NCI-H2171 (cell line): ENCODE measurements around the gene ASCL2.
"Not testable (repeated sequence)": the region's sequence is repeated elsewhere in the genome, so short reads cannot be mapped to it uniquely, and the experiment has no call there.

Source experiments
- DNase-seq: peaks from one replicate; lab custom pipeline; 2025; lab: John Stamatoyannopoulos, UW

ASCL2 gene

DNA sequence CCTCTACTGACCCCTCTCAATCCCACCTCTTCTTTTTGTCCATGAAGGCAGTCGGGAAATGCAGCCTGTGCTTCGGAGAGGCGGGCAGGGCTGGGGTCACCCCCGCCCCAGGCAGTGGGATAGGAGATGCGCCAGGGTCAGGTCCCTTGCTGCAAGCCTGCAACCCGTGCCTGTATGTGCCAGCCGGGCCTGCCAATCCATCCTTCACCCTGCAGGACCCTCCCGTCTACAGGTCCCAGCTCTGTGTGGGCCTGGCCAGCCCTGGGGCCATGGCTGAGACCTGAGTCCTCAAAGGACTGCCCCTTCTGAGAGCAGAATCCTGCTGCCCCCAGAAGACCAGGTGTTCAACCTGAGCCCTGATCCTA lies 10.9 kb downstream of the ASCL2 start:
- no peak for DNase-seq

DNA sequence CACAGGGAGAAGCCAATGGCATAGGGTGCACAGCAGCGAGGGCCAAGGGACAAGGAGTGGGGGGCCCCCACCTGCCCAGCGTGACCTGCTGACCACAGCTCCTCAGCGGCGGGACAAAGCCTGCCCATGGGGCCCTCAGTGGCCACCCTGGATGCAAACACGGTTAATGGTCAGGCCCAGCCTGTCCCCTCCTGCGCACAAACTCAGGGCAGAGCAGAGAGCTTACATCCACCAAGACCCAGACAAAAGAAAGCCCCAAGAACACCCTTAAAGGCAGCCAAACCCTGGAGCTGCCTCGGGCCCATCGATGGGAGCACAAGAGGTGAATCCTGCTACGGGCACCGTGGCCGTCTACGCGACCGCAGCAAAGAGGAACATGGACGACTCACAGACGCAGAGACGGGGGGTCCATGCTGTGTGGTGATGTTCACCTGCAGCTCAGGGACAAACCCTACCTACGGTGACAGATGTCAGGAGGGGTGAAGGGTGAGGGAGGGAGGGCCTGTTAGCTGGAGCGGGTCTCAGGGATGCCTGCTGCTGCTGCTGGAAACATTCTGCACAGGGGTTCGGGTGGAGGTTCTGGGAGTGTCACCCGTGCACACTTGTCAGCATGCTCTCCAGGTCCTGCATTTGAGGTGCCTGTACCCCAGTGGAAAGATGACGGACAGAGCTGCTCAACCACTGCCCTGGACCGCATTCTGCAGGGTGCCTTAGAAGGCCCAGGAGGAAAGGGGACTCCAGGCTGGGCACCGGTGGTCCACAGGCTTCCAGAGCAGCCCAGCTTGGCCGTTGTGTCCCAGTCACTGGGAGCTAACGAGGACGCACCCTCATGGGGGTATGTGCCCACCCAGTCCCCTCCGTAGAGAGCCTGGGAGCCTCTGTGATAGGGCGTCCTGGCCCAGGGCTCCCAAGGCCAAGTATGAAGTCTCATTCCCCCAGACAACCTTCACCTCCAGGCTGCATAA lies 11.6 kb downstream of the ASCL2 start:
- DNase-seq = no peak

DNA sequence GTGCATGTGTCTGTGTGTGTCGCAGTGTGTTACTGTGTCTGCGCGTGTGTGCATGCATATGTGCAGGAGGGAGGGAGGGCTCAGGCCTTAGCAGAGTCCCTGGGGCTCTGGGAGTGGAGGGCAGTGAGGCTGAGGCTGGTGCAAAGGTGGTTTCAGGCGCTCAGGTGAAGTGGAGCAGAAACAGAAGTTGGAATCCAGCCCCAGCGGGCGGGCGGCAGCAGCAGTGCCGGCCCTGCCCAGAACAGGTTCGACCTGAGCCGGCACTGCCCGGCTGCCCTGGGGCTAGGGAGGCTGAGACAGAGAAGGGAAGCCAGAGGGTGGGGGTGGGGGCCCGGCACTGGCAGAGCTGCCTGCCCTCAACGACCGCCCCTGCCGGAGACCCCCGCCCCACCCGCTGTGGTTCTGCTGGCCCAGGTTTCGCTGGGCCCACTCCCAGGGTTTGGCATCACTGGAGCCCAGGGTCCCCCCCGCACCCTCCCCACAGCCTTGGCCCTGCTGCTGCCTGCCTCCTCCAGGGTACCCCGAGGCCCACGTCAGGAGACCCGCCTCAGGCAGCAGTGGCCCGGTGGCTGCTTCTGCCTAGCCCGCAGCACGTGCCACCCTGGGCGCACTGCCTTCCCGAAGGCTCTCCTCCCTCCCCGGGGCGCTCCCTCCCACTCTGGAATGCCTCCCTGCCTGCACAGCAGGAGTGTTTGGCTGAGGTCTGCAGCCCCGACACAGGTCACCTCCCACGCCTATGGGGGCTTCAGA lies 13.3 kb downstream of the ASCL2 start:
- DNase-seq = no peak

DNA sequence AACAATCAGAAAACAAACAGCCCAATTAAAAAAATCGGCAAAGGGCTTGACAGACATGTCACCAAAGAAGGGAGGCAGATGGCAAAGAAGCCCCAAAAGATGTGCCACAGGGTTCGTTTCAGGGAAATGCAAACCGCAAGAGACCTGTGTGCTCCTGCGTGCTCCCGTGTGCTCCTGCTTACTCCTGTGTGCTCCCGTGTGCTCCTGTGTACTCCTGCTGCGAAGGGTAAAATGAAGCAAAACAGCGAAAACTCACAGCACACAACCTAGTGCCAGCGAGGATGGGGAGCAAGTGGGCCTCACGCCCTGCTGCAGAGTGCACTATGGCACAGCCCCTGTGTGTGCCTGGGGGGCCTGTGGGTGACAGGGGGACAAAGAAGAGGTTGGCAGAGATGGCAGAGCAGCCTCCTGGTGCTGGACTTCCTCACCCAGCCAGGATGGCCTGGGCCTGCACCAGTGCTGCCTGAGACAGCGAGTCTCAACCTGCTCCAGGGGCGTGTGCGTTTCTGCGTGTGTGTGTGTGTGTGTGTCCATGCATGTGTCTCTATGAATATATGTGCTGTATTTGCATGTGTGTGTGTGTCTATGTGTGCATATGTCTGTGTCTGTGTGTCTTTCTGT lies 14.0 kb downstream of the ASCL2 start:
- no peak for DNase-seq

DNA sequence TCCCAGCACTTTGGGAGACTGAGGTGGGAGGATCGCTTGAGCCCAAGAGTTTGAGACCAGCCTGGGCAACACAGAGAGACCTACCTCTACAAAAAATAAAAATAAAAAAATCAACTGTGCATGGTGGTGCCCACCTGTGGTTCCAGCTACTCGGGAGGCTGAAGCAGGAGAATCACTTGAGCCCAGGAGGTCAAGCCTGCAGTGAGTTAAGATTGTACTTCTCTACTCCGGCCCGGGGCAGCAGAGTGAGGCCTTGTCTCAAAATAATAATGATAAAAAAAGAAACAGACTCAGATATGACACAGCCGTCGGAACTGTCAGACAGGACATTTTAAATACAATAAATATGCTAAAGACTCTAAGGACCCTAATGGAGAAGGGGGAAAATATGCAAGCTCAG lies 18.4 kb downstream of the ASCL2 start:
- DNase-seq = no peak

DNA sequence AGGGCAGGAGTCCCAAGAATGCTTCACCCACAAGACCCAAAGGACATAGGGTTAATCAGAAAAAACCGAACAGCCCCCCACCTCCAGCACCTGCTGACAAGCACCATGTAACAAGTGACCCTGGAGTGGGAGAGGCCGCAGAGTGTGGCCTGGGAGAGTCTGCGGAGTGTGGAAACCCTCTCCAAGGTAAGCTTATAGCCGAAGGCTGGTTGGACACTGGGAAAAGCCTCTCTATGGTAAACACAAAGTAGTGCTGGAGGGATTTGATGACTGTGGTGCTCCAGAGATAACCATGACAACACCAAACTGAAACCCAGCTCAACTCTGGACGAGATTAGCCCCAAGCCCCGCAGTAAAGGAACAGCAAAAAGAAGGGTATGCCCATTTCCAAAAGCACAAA lies 19.2 kb downstream of the ASCL2 start:
- no peak for DNase-seq

DNA sequence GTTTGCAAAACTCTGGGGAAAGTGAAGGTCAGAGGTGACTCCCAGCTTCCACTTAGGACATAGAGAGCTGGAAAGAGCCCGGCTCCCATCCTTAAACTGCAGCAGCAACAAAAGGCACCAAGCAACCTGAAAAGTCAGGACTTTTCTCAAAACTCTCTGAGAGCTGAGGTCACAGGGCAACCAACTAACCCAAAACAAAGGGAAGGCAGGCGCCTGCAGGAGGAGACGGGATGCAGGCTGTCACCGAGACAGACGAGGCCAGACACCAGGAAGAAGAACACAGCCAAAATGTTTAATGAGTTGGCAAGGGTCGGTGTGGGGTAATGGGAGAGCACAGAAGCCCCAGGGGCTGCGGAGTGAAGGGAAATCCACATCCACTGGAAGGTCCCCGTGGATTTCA lies 19.9 kb downstream of the ASCL2 start:
- DNase-seq = no peak

DNA sequence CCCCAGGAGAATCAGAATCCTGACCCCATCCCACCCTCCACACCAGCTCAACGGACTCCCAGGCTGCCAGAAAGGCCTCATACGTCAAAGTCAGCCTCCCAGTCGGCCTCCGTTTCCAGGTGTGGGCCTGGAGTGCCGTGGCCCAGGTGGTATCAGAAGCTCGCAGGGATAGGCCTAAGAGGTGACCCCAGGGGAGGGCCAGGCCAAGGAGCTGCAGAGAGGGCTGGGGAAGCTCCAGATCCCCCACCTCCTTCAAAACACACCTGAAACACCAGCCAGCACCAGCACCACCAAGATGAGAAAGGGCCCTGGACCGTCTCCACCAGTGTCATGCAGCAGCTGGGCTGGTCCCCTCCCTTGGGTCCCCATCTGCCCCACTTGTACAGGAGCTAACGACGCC lies 20.3 kb downstream of the ASCL2 start:
- DNase-seq = no peak

DNA sequence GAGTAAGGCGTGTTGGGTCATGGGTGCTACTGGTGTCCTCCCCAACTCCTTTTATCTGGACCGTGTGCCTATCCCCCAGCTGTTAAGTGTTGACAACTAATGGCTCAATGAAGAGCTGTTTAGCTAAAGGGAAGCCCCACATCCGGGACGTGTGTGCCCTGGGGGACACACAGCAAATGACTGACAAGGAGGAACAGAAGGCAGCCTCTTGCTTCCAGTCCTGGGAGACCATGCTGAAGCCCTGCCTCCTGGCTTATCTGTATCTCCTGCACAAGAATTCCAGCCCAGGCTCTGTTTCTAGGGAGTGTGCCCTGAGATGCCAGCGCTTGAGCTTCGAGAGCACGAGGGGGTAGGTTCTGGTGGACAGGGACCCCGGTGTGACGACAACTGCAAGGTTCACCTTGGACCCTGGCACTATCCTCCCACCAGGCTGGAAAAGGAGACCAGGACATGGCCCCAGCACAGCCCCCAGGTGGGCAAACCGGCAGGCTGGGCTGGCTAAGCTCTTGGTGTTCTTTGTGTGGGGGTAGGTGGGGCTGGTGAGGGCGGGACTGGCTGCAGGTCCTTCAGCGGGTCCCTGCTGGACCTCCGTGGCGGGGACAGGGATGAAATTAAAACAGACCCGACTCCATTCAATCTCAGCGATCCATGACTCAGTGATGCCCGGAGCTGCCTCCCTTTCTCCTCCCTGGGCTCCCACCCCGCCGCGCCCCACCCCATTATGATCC lies 21.0 kb downstream of the ASCL2 start:
- no peak for DNase-seq

DNA sequence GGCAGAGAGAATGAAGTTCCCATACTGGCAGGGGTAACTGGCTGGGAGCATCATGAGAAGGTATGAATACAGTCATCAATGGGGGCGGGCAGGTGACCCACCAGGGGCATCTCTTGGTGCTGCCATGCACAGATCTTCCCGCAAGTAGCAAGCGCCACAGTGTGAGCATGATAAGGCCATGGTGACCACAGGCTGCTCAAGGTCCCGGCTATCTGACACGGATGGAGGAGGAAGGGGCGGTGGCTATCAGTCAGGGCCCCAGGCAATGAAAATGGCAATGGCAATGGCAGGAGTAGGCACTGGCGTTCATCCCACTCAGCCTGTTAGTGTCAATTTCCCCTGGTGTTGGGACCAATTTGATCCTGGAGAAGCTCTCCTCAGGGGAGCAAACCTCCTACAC lies 21.6 kb downstream of the ASCL2 start:
- DNase-seq = no peak

DNA sequence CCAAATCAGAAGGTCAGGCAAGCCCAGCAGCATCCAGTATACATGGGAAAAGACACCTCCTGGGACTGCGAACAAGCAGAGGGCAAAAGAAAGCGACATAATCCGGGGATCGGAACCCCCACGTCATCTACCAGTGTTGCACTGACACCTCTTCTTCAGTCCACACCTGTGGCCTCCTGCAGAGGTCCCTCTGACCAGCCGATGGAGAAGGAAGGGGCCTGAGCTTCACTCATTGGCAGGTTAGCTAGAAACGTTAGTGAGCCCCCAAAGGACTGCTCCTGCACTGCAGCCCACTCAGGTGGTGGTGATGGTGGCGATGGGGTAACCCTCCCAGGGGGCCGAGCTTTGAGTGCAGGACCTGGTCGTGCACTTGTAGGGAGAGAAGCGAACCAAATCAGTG lies 22.1 kb downstream of the ASCL2 start:
- no peak for DNase-seq

DNA sequence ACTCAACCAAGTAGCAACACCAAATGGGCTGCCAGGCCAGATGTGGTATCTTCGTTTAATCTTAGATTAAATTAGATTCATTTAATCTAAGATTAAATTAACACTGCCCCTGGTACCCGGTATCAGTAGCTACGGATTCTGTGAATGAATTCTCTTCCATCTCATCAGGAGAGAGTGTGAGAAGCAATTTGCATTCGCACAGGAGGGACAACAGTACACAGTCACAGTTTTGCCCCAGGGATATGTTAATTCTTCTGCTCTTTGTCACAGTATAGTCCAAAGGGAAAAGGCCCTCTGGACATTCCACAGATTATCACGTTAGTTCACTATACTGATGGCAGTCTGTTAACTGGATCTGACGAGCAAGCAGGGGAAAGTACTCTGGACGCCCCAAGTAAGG lies 22.9 kb downstream of the ASCL2 start:
- DNase-seq = no peak

DNA sequence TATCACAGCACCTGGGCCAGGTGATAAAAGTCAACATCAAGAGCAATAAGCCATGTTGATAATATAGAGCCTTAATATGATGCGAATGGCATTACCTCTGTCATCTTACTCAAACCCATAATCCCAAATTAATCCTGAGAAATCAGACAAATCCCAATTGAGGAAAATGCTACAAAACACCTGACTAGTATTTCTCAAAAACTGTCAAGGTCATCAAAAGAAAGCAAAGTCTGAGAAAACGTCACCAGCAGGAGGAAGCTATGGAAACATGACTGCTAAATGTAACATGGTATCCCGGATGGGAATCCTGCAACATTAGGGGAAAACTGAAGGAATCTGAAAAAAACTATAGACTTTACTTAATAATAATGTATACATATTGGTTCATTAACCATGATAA lies 29.6 kb downstream of the ASCL2 start:
- DNase-seq = no peak

DNA sequence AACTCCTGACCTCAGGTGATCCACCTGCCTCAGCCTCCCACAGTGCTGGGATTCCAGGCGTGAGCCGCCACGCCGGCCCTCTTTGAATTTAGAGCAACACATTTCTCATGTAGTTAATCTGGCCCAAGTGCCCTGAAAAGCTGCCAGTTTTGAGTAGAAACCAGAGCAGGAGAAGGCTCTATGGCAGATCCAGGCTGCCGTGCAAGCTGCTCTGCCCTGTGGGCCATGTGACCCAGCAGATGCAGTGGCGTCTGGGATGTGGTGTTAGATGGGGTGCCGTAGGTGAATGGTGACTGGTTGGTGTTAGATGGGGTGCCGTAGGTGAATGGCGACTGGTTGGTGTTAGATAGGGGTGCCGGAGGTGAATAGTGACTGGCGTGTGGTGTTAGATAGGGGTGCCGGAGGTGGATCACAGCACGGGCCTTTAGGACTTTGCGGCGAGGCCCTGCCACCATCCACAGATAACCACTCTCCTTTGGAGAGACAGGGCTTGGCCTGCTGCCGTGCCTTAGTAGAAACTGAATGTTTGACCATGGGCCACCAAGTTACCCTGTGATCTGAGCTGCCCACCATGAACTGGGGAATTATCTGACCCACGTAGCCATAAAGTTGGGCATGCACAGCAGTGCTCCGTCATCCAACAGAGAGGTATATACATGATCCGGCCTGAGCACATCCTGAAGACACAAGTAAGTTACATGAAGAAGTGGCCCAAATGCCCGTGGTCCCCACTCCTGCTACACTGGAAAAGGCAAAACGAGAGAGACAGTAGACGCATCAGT lies 32.7 kb downstream of the ASCL2 start:
- DNase-seq = no peak

DNA sequence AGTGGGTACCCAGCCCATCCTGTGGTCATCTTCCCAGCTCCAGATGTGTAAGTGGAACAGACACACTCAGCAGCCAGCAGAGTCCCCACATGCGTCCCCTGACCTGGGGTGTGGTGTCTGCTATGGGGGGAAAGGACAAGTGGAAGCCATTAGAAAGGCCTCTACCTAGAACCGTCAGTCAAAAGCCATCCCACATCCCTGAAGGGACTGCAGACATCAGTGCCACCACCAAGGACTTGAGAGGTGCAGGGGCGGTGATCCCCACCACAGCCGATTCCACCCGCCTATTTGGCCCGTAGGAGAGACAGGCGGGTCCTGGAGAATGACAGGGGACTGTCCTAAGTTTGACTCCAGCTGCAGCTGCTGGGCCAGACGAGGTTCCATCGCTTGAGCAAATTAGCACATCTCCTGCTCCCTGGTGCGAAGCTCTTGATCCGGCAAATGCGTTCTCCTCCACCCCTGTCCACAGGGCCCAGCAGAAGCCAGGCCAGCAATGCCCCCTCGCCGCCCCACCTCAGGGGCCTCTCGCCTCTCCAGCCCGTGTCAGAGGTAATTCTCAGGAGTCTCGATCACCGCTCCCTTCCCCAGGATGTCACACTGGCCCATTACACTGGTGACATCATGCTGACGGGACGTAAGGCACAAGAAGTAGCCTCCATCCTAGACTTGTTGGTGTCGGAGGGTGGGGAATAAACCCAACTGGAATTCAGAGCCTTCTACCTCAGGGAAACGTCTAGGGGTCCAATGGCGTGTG lies 33.8 kb downstream of the ASCL2 start:
- DNase-seq = not testable (repeated sequence)

DNA sequence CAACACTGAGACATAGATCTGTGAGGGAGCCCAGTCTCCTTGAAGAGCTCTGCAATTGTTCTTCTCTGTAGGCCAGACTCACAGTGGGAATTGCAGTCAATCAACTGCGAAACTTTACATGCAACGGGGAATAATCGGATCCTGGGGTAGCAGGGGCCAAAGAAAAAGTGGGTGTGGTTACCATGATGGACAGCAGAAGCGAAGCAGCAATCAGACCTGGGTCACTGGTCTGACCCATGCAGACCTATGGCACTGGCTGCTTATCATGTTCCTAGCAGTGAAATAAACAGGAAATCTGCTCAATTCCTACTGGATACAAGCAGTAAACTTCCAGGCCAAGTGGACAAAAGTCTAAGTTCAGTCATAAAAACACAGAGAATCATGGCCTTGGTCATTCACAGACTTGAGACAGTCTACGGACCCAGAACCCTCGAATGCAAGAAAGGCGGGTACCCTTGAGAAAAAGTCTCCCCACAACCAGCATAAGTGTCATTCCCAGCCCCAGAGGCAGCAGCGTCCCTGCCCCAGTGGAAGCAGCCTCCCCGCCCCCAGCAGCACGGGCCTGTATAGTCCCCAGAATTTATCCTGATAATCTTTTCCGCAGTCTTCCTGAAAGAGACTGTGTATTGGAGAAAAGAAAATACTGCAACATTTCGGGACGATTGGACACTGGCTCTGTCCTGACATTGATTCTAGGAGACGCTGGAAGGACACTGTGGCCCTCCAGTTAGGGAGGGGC lies 34.6 kb downstream of the ASCL2 start:
- DNase-seq = no peak

DNA sequence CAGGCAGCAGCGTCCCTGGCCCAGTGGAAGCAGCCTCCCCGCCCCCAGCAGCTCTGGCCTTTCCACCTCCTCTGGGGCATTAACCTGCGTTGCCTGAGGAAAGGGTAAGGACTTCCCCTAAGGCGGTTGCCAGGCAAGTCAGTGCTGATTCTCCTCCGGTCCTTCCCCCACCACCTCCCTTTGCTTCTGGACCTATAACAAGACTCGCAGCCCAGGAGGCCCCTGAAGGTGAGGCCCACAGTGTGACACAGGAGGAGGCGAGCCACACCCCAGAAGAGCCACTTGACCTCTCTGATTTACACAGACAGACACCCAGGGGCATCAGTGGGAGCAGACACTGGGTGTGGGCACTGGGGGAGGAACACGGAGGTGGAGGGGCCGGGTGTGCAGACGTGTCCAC lies 35.4 kb downstream of the ASCL2 start:
- no peak for DNase-seq

DNA sequence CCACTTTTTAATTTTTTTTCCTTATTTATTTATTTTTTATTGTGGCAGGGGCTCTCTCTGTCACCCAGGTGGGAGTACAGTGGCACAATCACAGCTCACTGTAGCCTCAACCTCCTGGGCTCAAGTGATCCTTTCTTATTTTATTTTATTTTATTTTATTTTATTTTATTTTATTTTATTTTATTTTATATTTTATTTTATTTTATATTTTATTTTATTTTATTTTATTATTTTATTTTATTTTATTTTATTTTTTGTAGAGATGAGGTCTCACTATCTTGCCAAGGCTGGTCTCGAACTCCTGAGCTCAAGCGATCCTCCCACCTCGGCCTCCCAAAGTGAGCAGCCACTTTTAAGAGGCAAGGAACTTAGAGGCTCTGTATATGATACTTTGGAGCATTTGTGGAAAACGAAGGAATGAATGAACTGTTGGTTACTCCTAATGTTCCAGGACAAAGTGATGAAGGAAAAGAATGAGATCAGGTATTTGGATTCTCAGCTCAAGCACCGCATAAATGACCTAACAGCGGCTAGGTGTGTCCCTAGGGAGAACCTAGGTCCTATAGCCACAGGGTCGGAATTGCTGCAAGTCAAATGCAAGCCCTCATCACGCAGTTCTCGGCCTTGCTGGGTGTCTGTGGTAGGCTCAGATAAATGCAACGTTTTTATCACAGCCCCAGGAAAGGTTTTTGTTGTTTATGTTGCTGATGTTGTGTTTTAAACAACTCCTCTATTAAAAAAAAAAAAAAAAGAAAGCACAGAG lies 36.5 kb downstream of the ASCL2 start:
- no peak for DNase-seq

DNA sequence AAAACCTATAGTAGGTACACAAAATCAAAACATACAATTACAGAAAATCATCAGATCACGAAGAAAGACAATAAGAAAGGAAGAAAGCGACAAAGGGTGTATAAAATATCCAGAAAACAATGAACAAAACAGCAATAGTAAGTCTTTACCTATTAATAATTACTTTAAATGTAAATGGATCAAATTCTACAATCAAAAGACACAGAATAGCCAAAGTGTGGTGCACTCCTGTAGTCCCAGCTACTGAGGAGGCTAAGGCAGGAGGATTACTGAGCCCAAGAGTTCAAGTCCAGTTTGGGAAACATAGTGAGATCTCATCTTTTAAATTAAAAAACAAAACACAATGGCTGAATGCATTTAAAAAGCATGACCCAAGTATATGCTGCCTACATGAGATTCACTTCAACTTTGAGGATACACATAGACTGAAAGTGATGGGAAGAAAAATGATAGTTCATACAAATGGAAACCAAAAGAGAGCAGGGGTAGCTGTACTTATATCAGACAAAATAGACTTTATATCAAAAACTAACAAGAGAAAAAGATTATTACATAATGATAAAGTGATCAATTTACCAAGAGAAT lies 40.6 kb downstream of the ASCL2 start:
- no peak for DNase-seq
